Measurements from ENCODE around the gene BMP6. TPM values are rescaled to one million over a fixed set of nuclear protein-coding genes. Genes with fewer than 3 reads are reported as not detected.

BMP6 gene
- total RNA-seq (not detected), polyA plus RNA-seq (not detected), total RNA-seq (0 to 0.43 (median 0.13) reads per million in 6 experiments)

GRCh38 chr6:7725849-7726415 is at the start of gene BMP6:
TSS of gene BMP6 (plus strand) at chr6:7726099. CDS start at chr6:7726956, 857 bp downstream.
- H3K4me1 Mint-ChIP-seq: peaks cover 1 to 28% (median 23%) of the 10 kb centered on the region in 4 donors

GRCh38 chr6:7677229-7677628 is 48.7 kb upstream of the BMP6 start:
- Mint-ChIP-seq H3K4me3 (no peak overlapping the region), H3K27ac (no peak overlapping the region), H3K27me3 (peaks cover 13 to 49% (median 18%) of the 10 kb centered on the region in 5 donors), H3K36me3 (no peaks in the 10 kb centered on the region), H3K4me1 (no peaks in the 10 kb centered on the region), H3K9me3 (no peaks in the 10 kb centered on the region)
- POLR2A ChIA-PET: no interaction called here
- ATAC-seq: no peak
- no peak for DNase-seq

More at GRCh38 chr6:7725849-7726415, at the start of gene BMP6:
- peaks cover 0 to 2% (median 0%) of the 10 kb centered on the region in 3 donors for H3K36me3 Mint-ChIP-seq
- peak within 1 kb of the TSS; percentile 62 to 82 (median 80) for H3K4me3 Mint-ChIP-seq
- ATAC-seq (peak; percentile 65 to 78), DNase-seq (peak in 6 of 10 donors; percentile 12 to 32 (median 25))
- H3K9me3 Mint-ChIP-seq: no peaks in the 10 kb centered on the region
- POLR2A ChIA-PET: no interaction called here
- peak within 1 kb of the TSS in 1 of 10 donors; percentile 22 for H3K27ac Mint-ChIP-seq
- H3K27me3 Mint-ChIP-seq: peaks cover 43 to 74% (median 60%) of the 10 kb centered on the region in 5 donors

- H3K27ac Mint-ChIP-seq: no peak overlapping the region
- DNase-seq: no peak
- H3K9me3 Mint-ChIP-seq: peaks cover 0 to 3% (median 0%) of the 10 kb centered on the region in 9 donors
- no peaks in the 10 kb centered on the region for H3K4me1 Mint-ChIP-seq
- no peak for ATAC-seq
- H3K36me3 Mint-ChIP-seq: no peaks in the 10 kb centered on the region
- H3K27me3 Mint-ChIP-seq: peaks cover 10 to 53% (median 17%) of the 10 kb centered on the region in 5 donors
- POLR2A ChIA-PET: no interaction called here
- H3K4me3 Mint-ChIP-seq: no peak overlapping the region
Observed at GRCh38 chr6:7680393-7681075, 45.4 kb upstream of the BMP6 start.

GRCh38 chr6:7681449-7681848 is 44.5 kb upstream of the BMP6 start:
- ATAC-seq: no peak
- no peaks in the 10 kb centered on the region for H3K36me3 Mint-ChIP-seq

GRCh38 chr6:7684076-7684475 is 41.8 kb upstream of the BMP6 start:
- Mint-ChIP-seq H3K27ac (no peak overlapping the region), H3K36me3 (no peaks in the 10 kb centered on the region), H3K4me1 (no peaks in the 10 kb centered on the region), H3K4me3 (no peak overlapping the region), H3K9me3 (peaks cover 0 to 3% (median 0%) of the 10 kb centered on the region in 9 donors), H3K27me3 (peaks cover 11 to 42% (median 19%) of the 10 kb centered on the region in 5 donors)
- POLR2A ChIA-PET: no interaction called here
- DNase-seq (no peak), ATAC-seq (no peak)

More at GRCh38 chr6:7681449-7681848, 44.5 kb upstream of the BMP6 start:
- Mint-ChIP-seq H3K27ac (no peak overlapping the region), H3K4me3 (no peak overlapping the region), H3K4me1 (no peaks in the 10 kb centered on the region), H3K9me3 (peaks cover 0 to 3% (median 0%) of the 10 kb centered on the region in 9 donors), H3K27me3 (peaks cover 10 to 53% (median 17%) of the 10 kb centered on the region in 5 donors)
- POLR2A ChIA-PET: no interaction called here
- DNase-seq: no peak

- no peak overlapping the region for H3K4me3 Mint-ChIP-seq
- no peaks in the 10 kb centered on the region for H3K36me3 Mint-ChIP-seq
- ATAC-seq: no peak
- peaks cover 0 to 3% (median 0%) of the 10 kb centered on the region in 9 donors for H3K9me3 Mint-ChIP-seq
- POLR2A ChIA-PET: no interaction called here
- peaks cover 11 to 38% (median 16%) of the 10 kb centered on the region in 5 donors for H3K27me3 Mint-ChIP-seq
- no peak for DNase-seq
- H3K4me1 Mint-ChIP-seq: no peaks in the 10 kb centered on the region
- H3K27ac Mint-ChIP-seq: no peak overlapping the region
Observed at GRCh38 chr6:7684843-7685242, 41.1 kb upstream of the BMP6 start.

- H3K4me1 Mint-ChIP-seq: no peaks in the 10 kb centered on the region
- ATAC-seq: no peak
- H3K27me3 Mint-ChIP-seq: peaks cover 10 to 38% (median 18%) of the 10 kb centered on the region in 5 donors
- H3K27ac Mint-ChIP-seq: no peak overlapping the region
- POLR2A ChIA-PET: no interaction called here
- no peaks in the 10 kb centered on the region for H3K36me3 Mint-ChIP-seq
- H3K9me3 Mint-ChIP-seq: peaks cover 0 to 3% (median 0%) of the 10 kb centered on the region in 9 donors
- no peak for DNase-seq
- H3K4me3 Mint-ChIP-seq: no peak overlapping the region
Observed at GRCh38 chr6:7685276-7685675, 40.6 kb upstream of the BMP6 start.

GRCh38 chr6:7687145-7688111 is 38.5 kb upstream of the BMP6 start:
- no peaks in the 10 kb centered on the region for H3K36me3 Mint-ChIP-seq
- no peak overlapping the region for H3K4me3 Mint-ChIP-seq
- peaks cover 13 to 38% (median 24%) of the 10 kb centered on the region in 5 donors for H3K27me3 Mint-ChIP-seq

GRCh38 chr6:7691021-7691420 is 34.9 kb upstream of the BMP6 start:
- Mint-ChIP-seq H3K4me3 (no peak overlapping the region), H3K36me3 (no peaks in the 10 kb centered on the region), H3K27me3 (peaks cover 8 to 38% (median 29%) of the 10 kb centered on the region in 5 donors), H3K27ac (no peak overlapping the region), H3K4me1 (no peaks in the 10 kb centered on the region), H3K9me3 (no peaks in the 10 kb centered on the region)
- DNase-seq (no peak), ATAC-seq (no peak)
- POLR2A ChIA-PET: no interaction called here

More at GRCh38 chr6:7687145-7688111, 38.5 kb upstream of the BMP6 start:
- DNase-seq (no peak), ATAC-seq (no peak)
- H3K9me3 Mint-ChIP-seq: peaks cover 0 to 3% (median 0%) of the 10 kb centered on the region in 9 donors
- no peak overlapping the region for H3K27ac Mint-ChIP-seq
- POLR2A ChIA-PET: no interaction called here
- no peaks in the 10 kb centered on the region for H3K4me1 Mint-ChIP-seq

GRCh38 chr6:7691675-7692452 is 34.0 kb upstream of the BMP6 start:
- no peak overlapping the region for H3K4me3 Mint-ChIP-seq
- POLR2A ChIA-PET: no interaction called here
- no peak for DNase-seq
- no peaks in the 10 kb centered on the region for H3K9me3 Mint-ChIP-seq
- ATAC-seq: no peak
- no peaks in the 10 kb centered on the region for H3K36me3 Mint-ChIP-seq
- H3K27ac Mint-ChIP-seq: peak overlapping the region in 1 of 10 donors; percentile 23
- peaks cover 14 to 44% (median 31%) of the 10 kb centered on the region in 5 donors for H3K27me3 Mint-ChIP-seq
- no peaks in the 10 kb centered on the region for H3K4me1 Mint-ChIP-seq

- Mint-ChIP-seq H3K9me3 (no peaks in the 10 kb centered on the region), H3K27me3 (peaks cover 15 to 50% (median 31%) of the 10 kb centered on the region in 5 donors), H3K4me3 (no peak overlapping the region), H3K36me3 (no peaks in the 10 kb centered on the region), H3K27ac (peak overlapping the region in 1 of 10 donors; percentile 23), H3K4me1 (no peaks in the 10 kb centered on the region)
- DNase-seq (no peak), ATAC-seq (no peak)
- POLR2A ChIA-PET: no interaction called here
Observed at GRCh38 chr6:7692453-7692784, 33.5 kb upstream of the BMP6 start.

- peaks cover 13 to 51% (median 28%) of the 10 kb centered on the region in 5 donors for H3K27me3 Mint-ChIP-seq
- H3K27ac Mint-ChIP-seq: no peak overlapping the region
- no peak overlapping the region for H3K4me3 Mint-ChIP-seq
- ATAC-seq (no peak), DNase-seq (no peak)
- peaks cover 0 to 11% (median 0%) of the 10 kb centered on the region in 4 donors for H3K4me1 Mint-ChIP-seq
- POLR2A ChIA-PET: no interaction called here
- no peaks in the 10 kb centered on the region for H3K36me3 Mint-ChIP-seq
- H3K9me3 Mint-ChIP-seq: no peaks in the 10 kb centered on the region
Observed at GRCh38 chr6:7693827-7694226, 32.1 kb upstream of the BMP6 start.

Measured in naive thymus-derived CD8-positive, alpha-beta T cell (primary cell).